Loucy (cell line): ENCODE data around the gene NFKB1.
A peak's percentile ranks its signal among the peaks of the same experiment; 100 is the strongest.
"Not testable (repeated sequence)": the region's sequence is repeated elsewhere in the genome, so short reads cannot be mapped to it uniquely, and the experiment has no call there.

Experiments
- H2AFZ ChIP-seq: fragments of 200-600 bp; sonication (generic); 2 replicates; pipeline ENCODE4 v1.6.0; 2016; ENCODE audit warnings: antibody characterized with exemption, mild to moderate bottlenecking, low read length, moderate library complexity
- H3F3A ChIP-seq: fragments of 200-600 bp; 2 replicates; pipeline ENCODE4 v1.6.0; 2016; ENCODE audit warnings: antibody characterized with exemption, low read depth, mild to moderate bottlenecking
- H3K27me3 ChIP-seq: fragments of 200-600 bp; sonication (generic); 2 replicates; pipeline ENCODE4 v1.6.1; 2014; ENCODE audit warnings: low read length, mild to moderate bottlenecking; ENCODE audit not compliant: insufficient read depth, poor library complexity, severe bottlenecking
- H3K36me3 ChIP-seq: fragments of 200-600 bp; sonication (generic); 2 replicates; pipeline ENCODE4 v1.6.1; 2016; ENCODE audit warnings: low read length; ENCODE audit not compliant: insufficient read depth
- H3K4me1 ChIP-seq: fragments of 200-600 bp; sonication (generic); 2 replicates; pipeline ENCODE4 v1.5.1; 2014; ENCODE audit warnings: low read length, mild to moderate bottlenecking; ENCODE audit not compliant: insufficient read depth, poor library complexity, severe bottlenecking
- H3K4me2 ChIP-seq: fragments of 200-600 bp; sonication (generic); 2 replicates; pipeline ENCODE4 v1.6.0; 2014; ENCODE audit warnings: antibody characterized with exemption, low read length, low read depth, mild to moderate bottlenecking; ENCODE audit not compliant: poor library complexity, severe bottlenecking
- H3K4me3 ChIP-seq: fragments of 200-600 bp; sonication (generic); 2 replicates; pipeline ENCODE4 v1.5.1; 2014; ENCODE audit warnings: low read length, mild to moderate bottlenecking, mixed read lengths; ENCODE audit not compliant: poor library complexity, severe bottlenecking
- H3K79me2 ChIP-seq: fragments of 200-600 bp; sonication (generic); 2 replicates; pipeline ENCODE4 v1.6.1; 2014; ENCODE audit warnings: low read length; ENCODE audit not compliant: insufficient read depth
- H3K9ac ChIP-seq: fragments of 200-600 bp; sonication (generic); 2 replicates; pipeline ENCODE4 v1.6.0; 2014; ENCODE audit warnings: mild to moderate bottlenecking, low read depth, low read length, moderate library complexity; ENCODE audit not compliant: poor library complexity, severe bottlenecking
- H3K9me2 ChIP-seq: fragments of 200-600 bp; sonication (generic); replicated peaks from 2 replicates; pipeline ENCODE4 v1.6.1; 2016; ENCODE audit warnings: low read depth, low read length, mixed read lengths
- H3K9me3 ChIP-seq: fragments of 200-600 bp; sonication (generic); 2 replicates; pipeline ENCODE4 v1.6.1; 2014; ENCODE audit warnings: mild to moderate bottlenecking, antibody characterized with exemption, low read length, low read depth; ENCODE audit not compliant: insufficient read depth
- H4K20me1 ChIP-seq: fragments of 200-600 bp; sonication (generic); 2 replicates; pipeline ENCODE4 v1.6.0; 2014; ENCODE audit warnings: antibody characterized with exemption, low read length, mild to moderate bottlenecking; ENCODE audit not compliant: insufficient read depth, poor library complexity, severe bottlenecking
- EZH2phosphoT487 ChIP-seq: fragments of 200-600 bp; IDR thresholded peaks from 2 replicates; pipeline ENCODE4 v1.6.1; 2018; ENCODE audit warnings: antibody characterized with exemption, mild to moderate bottlenecking, moderate library complexity, borderline replicate concordance
- TF ChIP-seq, protein P1 (sequence below): fragments of 200-600 bp; sonication (generic); conservative IDR thresholded peaks from 2 replicates; pipeline ENCODE4 v1.5.1; 2014; ENCODE audit warnings: mild to moderate bottlenecking, antibody characterized with exemption, low read length

The NFKB1 gene

DNA sequence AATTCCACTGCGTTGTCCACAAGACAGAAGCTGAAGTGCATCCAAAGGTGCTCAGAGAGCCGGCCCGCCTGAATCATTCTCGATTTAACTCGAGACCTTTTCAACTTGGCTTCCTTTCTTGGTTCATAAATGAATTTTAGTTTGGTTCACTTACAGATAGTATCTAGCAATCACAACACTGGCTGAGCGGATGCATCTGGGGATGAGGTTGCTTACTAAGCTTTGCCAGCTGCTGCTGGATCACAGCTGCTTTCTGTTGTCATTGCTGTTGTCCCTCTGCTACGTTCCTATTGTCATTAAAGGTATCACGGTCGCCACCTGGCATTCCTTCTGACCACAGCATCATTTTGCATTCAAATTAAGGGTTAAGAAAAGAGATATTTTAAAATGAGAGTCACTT, 115.5 kb downstream of the NFKB1 start:
- peaks cover 10% of the 10 kb centered on the region for H3K4me1 ChIP-seq
- no peaks in the 10 kb centered on the region for H3K79me2 ChIP-seq
- H3K9ac ChIP-seq: no peak overlapping the region
- no peaks in the 10 kb centered on the region for H4K20me1 ChIP-seq
- TF ChIP-seq, protein P1, sequence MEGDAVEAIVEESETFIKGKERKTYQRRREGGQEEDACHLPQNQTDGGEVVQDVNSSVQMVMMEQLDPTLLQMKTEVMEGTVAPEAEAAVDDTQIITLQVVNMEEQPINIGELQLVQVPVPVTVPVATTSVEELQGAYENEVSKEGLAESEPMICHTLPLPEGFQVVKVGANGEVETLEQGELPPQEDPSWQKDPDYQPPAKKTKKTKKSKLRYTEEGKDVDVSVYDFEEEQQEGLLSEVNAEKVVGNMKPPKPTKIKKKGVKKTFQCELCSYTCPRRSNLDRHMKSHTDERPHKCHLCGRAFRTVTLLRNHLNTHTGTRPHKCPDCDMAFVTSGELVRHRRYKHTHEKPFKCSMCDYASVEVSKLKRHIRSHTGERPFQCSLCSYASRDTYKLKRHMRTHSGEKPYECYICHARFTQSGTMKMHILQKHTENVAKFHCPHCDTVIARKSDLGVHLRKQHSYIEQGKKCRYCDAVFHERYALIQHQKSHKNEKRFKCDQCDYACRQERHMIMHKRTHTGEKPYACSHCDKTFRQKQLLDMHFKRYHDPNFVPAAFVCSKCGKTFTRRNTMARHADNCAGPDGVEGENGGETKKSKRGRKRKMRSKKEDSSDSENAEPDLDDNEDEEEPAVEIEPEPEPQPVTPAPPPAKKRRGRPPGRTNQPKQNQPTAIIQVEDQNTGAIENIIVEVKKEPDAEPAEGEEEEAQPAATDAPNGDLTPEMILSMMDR: no peak
- TF ChIP-seq EZH2phosphoT487: no peak
- no peaks in the 10 kb centered on the region for H3K9me3 ChIP-seq
- H3K9me2 ChIP-seq: no peaks in the 10 kb centered on the region
- H3K36me3 ChIP-seq: peaks cover 51% of the 10 kb centered on the region; the same call in 1 of the 2 replicates
- H2AFZ ChIP-seq: no peak overlapping the region
- H3K4me3 ChIP-seq: no peak overlapping the region
- no peak overlapping the region for H3K4me2 ChIP-seq
- no peaks in the 10 kb centered on the region for H3K27me3 ChIP-seq
- no peaks in the 10 kb centered on the region; the same call in 1 of the 2 replicates for H3F3A ChIP-seq

GRCh38 chr4:102619021-102619420, 117.9 kb downstream of the NFKB1 start:
- not testable (repeated sequence) for H3K9ac ChIP-seq

DNA sequence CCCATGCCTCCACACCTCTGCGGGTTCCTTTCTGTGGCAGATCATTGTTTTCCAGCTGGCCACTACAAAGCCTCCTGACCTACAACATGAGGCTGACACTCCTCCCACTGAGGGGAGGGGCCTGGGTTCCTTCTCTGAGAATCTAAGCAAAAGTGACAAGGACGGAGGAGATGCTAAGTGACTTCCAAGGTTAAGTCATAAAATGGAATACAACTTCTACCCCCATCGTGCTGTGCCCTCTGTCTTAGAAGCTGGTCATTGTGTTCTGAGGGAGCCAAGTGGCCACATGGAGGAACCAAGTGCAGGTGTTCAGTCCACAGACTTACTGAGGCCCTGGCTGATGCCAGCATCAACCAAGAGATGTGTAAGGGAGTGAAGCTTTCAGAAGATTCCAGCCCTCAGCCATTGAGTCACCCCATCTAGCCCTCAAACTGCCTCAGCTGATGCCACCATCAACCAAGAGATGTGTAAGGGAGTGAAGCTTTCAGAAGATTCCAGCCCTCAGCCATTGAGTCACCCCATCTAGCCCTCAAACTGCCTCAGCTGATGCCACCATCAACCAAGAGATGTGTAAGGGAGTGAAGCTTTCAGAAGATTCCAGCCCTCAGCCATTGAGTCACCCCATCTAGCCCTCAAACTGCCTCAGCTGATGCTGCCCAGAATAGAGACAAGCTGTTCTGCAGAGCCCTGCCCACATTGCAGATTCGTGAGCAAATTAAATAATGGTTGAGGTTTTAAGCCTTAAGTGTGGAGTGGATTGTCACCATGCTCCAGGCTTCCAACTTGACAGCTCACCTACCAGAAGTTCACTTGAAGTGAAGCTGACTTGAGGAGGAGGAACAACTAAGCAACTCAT, 118.8 kb downstream of the NFKB1 start:
- H3K9ac ChIP-seq, H3F3A ChIP-seq, H3K27me3 ChIP-seq, H2AFZ ChIP-seq, H3K9me2 ChIP-seq, H3K4me2 ChIP-seq, H3K79me2 ChIP-seq, H4K20me1 ChIP-seq, H3K4me3 ChIP-seq, H3K4me1 ChIP-seq, H3K9me3 ChIP-seq: not testable (repeated sequence)
- H3K36me3 ChIP-seq: peaks cover 18% of the 10 kb centered on the region; the same call in 1 of the 2 replicates

More at GRCh38 chr4:102619021-102619420, 117.9 kb downstream of the NFKB1 start:
- not testable (repeated sequence) for H4K20me1 ChIP-seq, H3K79me2 ChIP-seq, H3K4me2 ChIP-seq, H2AFZ ChIP-seq, H3K4me1 ChIP-seq, H3K27me3 ChIP-seq, H3K4me3 ChIP-seq, H3F3A ChIP-seq, H3K9me3 ChIP-seq, H3K9me2 ChIP-seq
- peaks cover 28% of the 10 kb centered on the region; the same call in 1 of the 2 replicates for H3K36me3 ChIP-seq

DNA sequence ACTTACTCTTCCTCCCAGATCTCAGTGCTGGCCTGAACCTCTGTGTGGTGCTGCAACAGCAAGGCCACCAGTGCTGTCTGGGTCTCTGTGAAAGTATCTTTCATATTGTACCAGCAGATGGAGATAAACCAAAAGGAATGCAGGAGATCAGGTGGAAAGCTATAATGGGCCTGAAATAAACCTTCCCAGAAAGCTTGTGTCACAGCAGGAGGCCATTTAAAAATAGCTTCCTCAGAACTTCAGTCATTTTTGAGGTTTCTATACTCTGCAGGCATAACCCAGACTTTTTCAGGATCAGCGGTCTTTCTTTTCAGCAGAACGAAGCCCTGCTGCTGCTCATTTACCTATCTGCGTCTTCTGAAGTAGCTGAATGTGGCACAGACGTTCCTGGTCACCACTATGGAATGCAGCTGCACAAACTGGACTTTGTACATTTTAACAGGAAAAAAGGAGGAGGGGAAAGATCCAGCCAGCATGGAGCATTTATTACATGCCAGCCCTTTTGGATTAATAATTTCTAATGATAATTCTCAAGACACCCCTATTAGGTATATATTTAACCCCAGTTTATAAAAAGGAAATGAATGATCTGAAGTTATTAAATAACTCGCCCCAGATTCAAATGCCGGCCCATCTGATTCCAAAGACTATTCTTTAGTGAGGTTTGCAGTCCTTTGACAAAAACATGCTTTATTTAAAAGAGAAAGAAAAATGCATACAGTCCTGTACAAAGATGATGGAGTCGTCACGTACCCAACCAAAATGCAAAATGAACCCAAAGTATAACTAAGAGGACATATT, 119.7 kb downstream of the NFKB1 start:
- no peaks in the 10 kb centered on the region for H3K9me2 ChIP-seq
- no peak overlapping the region for H2AFZ ChIP-seq
- H3K4me2 ChIP-seq: no peak overlapping the region
- peaks cover 12% of the 10 kb centered on the region; the same call in 1 of the 2 replicates for H3K36me3 ChIP-seq
- H3F3A ChIP-seq: no peaks in the 10 kb centered on the region
- TF ChIP-seq, protein P1: peak; percentile 80
- no peak for TF ChIP-seq EZH2phosphoT487
- peaks cover 10% of the 10 kb centered on the region for H3K4me1 ChIP-seq
- H3K9ac ChIP-seq: no peak overlapping the region
- no peaks in the 10 kb centered on the region for H3K79me2 ChIP-seq
- H3K4me3 ChIP-seq: no peak overlapping the region
- no peaks in the 10 kb centered on the region for H4K20me1 ChIP-seq
- H3K9me3 ChIP-seq: no peaks in the 10 kb centered on the region
- H3K27me3 ChIP-seq: no peaks in the 10 kb centered on the region
